T-helper 1 cell treated with Interleukin-12 subunit alpha and Interleukin-12 subunit beta and Interleukin-4 antibody, amounts not matched to agents 30 μg/mL and 1 μg/mL, for 36 hours (primary cell): ENCODE data around the gene SLC44A4.
A peak's percentile ranks its signal among the peaks of the same experiment; 100 is the strongest.
"Not testable (repeated sequence)": the region's sequence is repeated elsewhere in the genome, so short reads cannot be mapped to it uniquely, and the experiment has no call there.

Source experiments
- H3K27ac Mint-ChIP-seq: one replicate; pipeline ENCODE4 v1.8.0; 2021; ENCODE audit warnings: mild to moderate bottlenecking, mixed read lengths
- H3K27me3 Mint-ChIP-seq: one replicate; pipeline ENCODE4 v1.8.0; 2021; ENCODE audit warnings: low read depth, mixed read lengths
- H3K36me3 Mint-ChIP-seq: one replicate; pipeline ENCODE4 v1.8.0; 2021; ENCODE audit warnings: low read depth, mixed read lengths
- H3K4me1 Mint-ChIP-seq: one replicate; pipeline ENCODE4 v1.8.0; 2021; ENCODE audit warnings: low read depth, mixed read lengths
- H3K4me3 Mint-ChIP-seq: one replicate; pipeline ENCODE4 v1.8.0; 2021; ENCODE audit warnings: mild to moderate bottlenecking, moderate library complexity, mixed read lengths
- H3K9me3 Mint-ChIP-seq: one replicate; pipeline ENCODE4 v1.8.0; 2021; ENCODE audit warnings: mixed read lengths

The SLC44A4 gene

GRCh38 chr6:31862344-31863235 is 16.2 kb downstream of the SLC44A4 start, which contains the start of gene NEU1:
TSS of gene NEU1 (minus strand) at chr6:31862821. CDS start at chr6:31862776, 45 bp downstream.
- H3K27ac Mint-ChIP-seq, result peak within 1 kb of the TSS; percentile 91
- H3K27me3 Mint-ChIP-seq, result no peaks in the 10 kb centered on the region
- H3K36me3 Mint-ChIP-seq, result peaks cover 14% of the 10 kb centered on the region
- peak within 1 kb of the TSS; percentile 98 for H3K4me3 Mint-ChIP-seq
- no peaks in the 10 kb centered on the region for H3K9me3 Mint-ChIP-seq
- peaks cover 20% of the 10 kb centered on the region for H3K4me1 Mint-ChIP-seq

GRCh38 chr6:31861919-31862343 is 16.9 kb downstream of the SLC44A4 start:
- Mint-ChIP-seq H3K9me3 (no peaks in the 10 kb centered on the region), H3K4me3 (peak overlapping the region; percentile 98)

GRCh38 chr6:31861150-31861549 is 17.6 kb downstream of the SLC44A4 start:
- H3K9me3 Mint-ChIP-seq, result no peaks in the 10 kb centered on the region
- H3K27me3 Mint-ChIP-seq, result no peaks in the 10 kb centered on the region
- H3K4me1 Mint-ChIP-seq, result peaks cover 20% of the 10 kb centered on the region
- H3K4me3 Mint-ChIP-seq, result peak overlapping the region; percentile 98
- H3K36me3 Mint-ChIP-seq, result peaks cover 20% of the 10 kb centered on the region
- H3K27ac Mint-ChIP-seq, result peak overlapping the region; percentile 91

More at GRCh38 chr6:31861919-31862343, 16.9 kb downstream of the SLC44A4 start:
- Mint-ChIP-seq H3K27me3 (no peaks in the 10 kb centered on the region), H3K4me1 (peaks cover 20% of the 10 kb centered on the region), H3K27ac (peak overlapping the region; percentile 91), H3K36me3 (peaks cover 18% of the 10 kb centered on the region)

GRCh38 chr6:31860349-31860748 is 18.4 kb downstream of the SLC44A4 start:
- Mint-ChIP-seq H3K4me3 (no peak overlapping the region), H3K27me3 (no peaks in the 10 kb centered on the region), H3K4me1 (peaks cover 20% of the 10 kb centered on the region), H3K27ac (no peak overlapping the region), H3K9me3 (no peaks in the 10 kb centered on the region), H3K36me3 (peaks cover 20% of the 10 kb centered on the region)

- Mint-ChIP-seq H3K4me3 (no peak overlapping the region), H3K27ac (no peak overlapping the region), H3K4me1 (peaks cover 20% of the 10 kb centered on the region), H3K9me3 (no peaks in the 10 kb centered on the region), H3K36me3 (peaks cover 20% of the 10 kb centered on the region), H3K27me3 (no peaks in the 10 kb centered on the region)
Measured at GRCh38 chr6:31859923-31860322, 18.9 kb downstream of the SLC44A4 start.

GRCh38 chr6:31858707-31859106 is 20.1 kb downstream of the SLC44A4 start:
- Mint-ChIP-seq H3K4me3 (no peak overlapping the region), H3K36me3 (peaks cover 20% of the 10 kb centered on the region), H3K4me1 (peaks cover 16% of the 10 kb centered on the region), H3K27ac (no peak overlapping the region), H3K9me3 (no peaks in the 10 kb centered on the region), H3K27me3 (no peaks in the 10 kb centered on the region)

GRCh38 chr6:31857774-31858173 is 21.0 kb downstream of the SLC44A4 start:
- Mint-ChIP-seq H3K36me3 (peaks cover 18% of the 10 kb centered on the region), H3K4me1 (peaks cover 12% of the 10 kb centered on the region)
- not testable (repeated sequence) for H3K4me3 Mint-ChIP-seq, H3K27me3 Mint-ChIP-seq, H3K27ac Mint-ChIP-seq, H3K9me3 Mint-ChIP-seq

GRCh38 chr6:31851980-31852718 is 26.6 kb downstream of the SLC44A4 start:
- H3K27me3 Mint-ChIP-seq, H3K4me1 Mint-ChIP-seq, H3K36me3 Mint-ChIP-seq, H3K9me3 Mint-ChIP-seq, H3K4me3 Mint-ChIP-seq, H3K27ac Mint-ChIP-seq: not testable (repeated sequence)

GRCh38 chr6:31851485-31851832 is 27.3 kb downstream of the SLC44A4 start:
- Mint-ChIP-seq H3K4me3 (no peak overlapping the region), H3K36me3 (no peaks in the 10 kb centered on the region), H3K9me3 (no peaks in the 10 kb centered on the region), H3K27me3 (no peaks in the 10 kb centered on the region), H3K4me1 (no peaks in the 10 kb centered on the region), H3K27ac (no peak overlapping the region)

- no peak overlapping the region for H3K27ac Mint-ChIP-seq
- no peaks in the 10 kb centered on the region for H3K9me3 Mint-ChIP-seq
- H3K27me3 Mint-ChIP-seq, result no peaks in the 10 kb centered on the region
- H3K4me1 Mint-ChIP-seq, result no peaks in the 10 kb centered on the region
- no peak overlapping the region for H3K4me3 Mint-ChIP-seq
- H3K36me3 Mint-ChIP-seq, result no peaks in the 10 kb centered on the region
Measured at GRCh38 chr6:31850765-31851484, 27.9 kb downstream of the SLC44A4 start.

- no peaks in the 10 kb centered on the region for H3K27me3 Mint-ChIP-seq
- no peaks in the 10 kb centered on the region for H3K9me3 Mint-ChIP-seq
- no peak overlapping the region for H3K27ac Mint-ChIP-seq
- no peak overlapping the region for H3K4me3 Mint-ChIP-seq
- H3K36me3 Mint-ChIP-seq, result peaks cover 6% of the 10 kb centered on the region
- no peaks in the 10 kb centered on the region for H3K4me1 Mint-ChIP-seq
Measured at GRCh38 chr6:31847276-31847978, 31.4 kb downstream of the SLC44A4 start.

GRCh38 chr6:31844507-31844906 is 34.3 kb downstream of the SLC44A4 start:
- H3K36me3 Mint-ChIP-seq, result peaks cover 10% of the 10 kb centered on the region
- no peaks in the 10 kb centered on the region for H3K9me3 Mint-ChIP-seq
- H3K4me3 Mint-ChIP-seq, result no peak overlapping the region
- H3K27ac Mint-ChIP-seq, result no peak overlapping the region
- peaks cover 2% of the 10 kb centered on the region for H3K4me1 Mint-ChIP-seq
- H3K27me3 Mint-ChIP-seq, result no peaks in the 10 kb centered on the region

- Mint-ChIP-seq H3K4me3 (no peak overlapping the region), H3K27ac (peak overlapping the region; percentile 31), H3K9me3 (no peaks in the 10 kb centered on the region), H3K36me3 (peaks cover 24% of the 10 kb centered on the region), H3K4me1 (peaks cover 13% of the 10 kb centered on the region), H3K27me3 (no peaks in the 10 kb centered on the region)
Measured at GRCh38 chr6:31842053-31842452, 36.7 kb downstream of the SLC44A4 start.

- not testable (repeated sequence) for H3K4me3 Mint-ChIP-seq, H3K9me3 Mint-ChIP-seq
- peaks cover 36% of the 10 kb centered on the region for H3K36me3 Mint-ChIP-seq
Measured at GRCh38 chr6:31839779-31840126, 39.0 kb downstream of the SLC44A4 start.

More at GRCh38 chr6:31839779-31840126, 39.0 kb downstream of the SLC44A4 start:
- not testable (repeated sequence) for H3K27me3 Mint-ChIP-seq, H3K27ac Mint-ChIP-seq
- H3K4me1 Mint-ChIP-seq, result peaks cover 29% of the 10 kb centered on the region
